Bone marrow (tissue), 2 donors: ENCODE data around the gene RECQL.
"Not testable (repeated sequence)": the region's sequence is repeated elsewhere in the genome, so short reads cannot be mapped to it uniquely, and the experiment has no call there.

ENCODE experiments used
- DNase-seq, 2 donors: peaks; one replicate each; lab custom pipeline; 2025; lab: John Stamatoyannopoulos, UW

Gene RECQL

DNA sequence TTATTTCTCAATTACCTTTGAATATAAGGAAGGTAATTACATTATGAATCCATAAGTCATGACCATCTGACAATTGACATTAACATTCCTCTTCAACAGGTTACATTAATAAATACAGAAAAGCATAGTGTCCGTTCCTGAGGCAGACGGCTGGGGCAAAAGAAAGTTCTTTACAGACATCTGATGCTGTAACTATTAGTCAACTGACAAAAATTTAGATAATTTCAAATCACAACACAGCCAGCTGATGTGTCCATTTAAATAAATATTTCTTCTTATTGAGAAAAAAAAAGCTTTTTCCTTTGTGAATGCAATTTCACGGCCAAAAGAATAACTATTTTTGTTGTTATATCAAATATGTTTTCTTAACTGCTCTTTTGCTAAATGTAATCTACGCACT is 73.2 kb downstream of the RECQL start:
- no peak for DNase-seq

DNA sequence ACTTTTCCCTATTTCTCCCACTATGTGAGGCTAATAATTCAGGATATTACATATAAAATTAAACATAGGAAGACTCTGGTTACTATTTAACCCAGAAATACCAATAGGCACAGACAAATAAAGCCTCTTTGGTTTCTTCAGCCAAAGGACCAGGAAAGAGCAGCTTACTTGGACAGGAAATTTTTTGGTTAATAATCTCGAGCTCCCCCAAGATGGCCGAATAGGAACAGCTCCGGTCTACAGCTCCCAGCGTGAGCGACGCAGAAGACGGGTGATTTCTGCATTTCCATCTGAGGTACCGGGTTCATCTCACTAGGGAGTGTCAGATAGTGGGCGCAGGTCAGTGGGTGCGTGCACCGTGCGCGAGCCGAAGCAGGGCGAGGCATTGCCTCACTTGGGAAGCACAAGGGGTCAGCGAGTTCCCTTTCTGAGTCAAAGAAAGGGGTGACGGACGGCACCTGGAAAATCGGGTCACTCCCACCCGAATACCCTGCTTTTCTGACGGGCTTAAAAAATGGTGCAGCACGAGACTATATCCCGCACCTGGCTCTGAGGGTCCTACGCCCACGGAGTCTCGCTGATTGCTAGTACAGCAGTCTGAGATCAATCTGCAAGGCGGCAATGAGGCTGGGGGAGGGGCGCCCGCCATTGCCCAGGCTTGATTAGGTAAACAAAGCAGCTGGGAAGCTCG is 82.3 kb downstream of the RECQL start:
- DNase-seq, result not testable (repeated sequence)
